H1 (cell line): ENCODE data around the gene ADM2. TPM values are rescaled to one million over a fixed set of nuclear protein-coding genes. Genes with fewer than 3 reads are reported as not detected.
"Not testable (repeated sequence)": the region's sequence is repeated elsewhere in the genome, so short reads cannot be mapped to it uniquely, and the experiment has no call there.

Experiments
- CTCF ChIA-PET: fragments of 300-600 bp; sonication (Branson Sonifier 250); formaldehyde crosslinking; loops from one replicate; lab custom pipeline; 2021; ENCODE audit not compliant: partially characterized antibody; lab: Charles Lee
- POLR2A ChIA-PET: fragments of 300-600 bp; sonication (Branson Sonifier 250); formaldehyde crosslinking; loops from one replicate; lab custom pipeline; 2021; ENCODE audit warnings: inconsistent platforms; ENCODE audit not compliant: partially characterized antibody; lab: Charles Lee
- DNase-seq, 2 experiments: peaks; one replicate each; pipeline versions ENCODE4 v3.0.0 to v3.0.0-alpha.2; 2010 to 2022; ENCODE audit warnings: low spot score in 2 of 2, low read depth in 1 of 2, mixed read lengths in 1 of 2
- FAIRE-seq: peaks from 2 replicates; lab custom pipeline; 2011; peaks lifted over from hg19 to GRCh38; lab: Jason Lieb, UNC
- H2AFZ ChIP-seq: 2 replicates; pipeline ENCODE4 v1.8.1; 2012; ENCODE audit warnings: low read length, inconsistent platforms
- H2AK5ac ChIP-seq: 2 replicates; pipeline ENCODE4 v1.6.1; 2013; ENCODE audit warnings: low read depth, low read length
- H2BK120ac ChIP-seq: replicated peaks from 2 replicates; pipeline ENCODE3; 2013; ENCODE audit warnings: low read depth, low read length, inconsistent platforms
- H2BK12ac ChIP-seq: 2 replicates; pipeline ENCODE4 v1.6.1; 2013; ENCODE audit warnings: low read depth, low read length
- H2BK15ac ChIP-seq: 2 replicates; pipeline ENCODE4 v1.6.1; 2013; ENCODE audit warnings: low read length
- H2BK20ac ChIP-seq: 2 replicates; pipeline ENCODE4 v1.6.1; 2013; ENCODE audit warnings: low read length
- H2BK5ac ChIP-seq: 2 replicates; pipeline ENCODE4 v1.6.1; 2013; ENCODE audit warnings: low read depth, low read length
- H3K14ac ChIP-seq: 2 replicates; pipeline ENCODE4 v1.6.1; 2013; ENCODE audit warnings: inconsistent platforms; ENCODE audit not compliant: insufficient read length
- H3K18ac ChIP-seq: 2 replicates; pipeline ENCODE4 v1.6.1; 2013; ENCODE audit warnings: low read length; ENCODE audit errors: extremely low read depth
- H3K23ac ChIP-seq: 2 replicates; pipeline ENCODE4 v1.6.1; 2013; ENCODE audit warnings: inconsistent platforms; ENCODE audit not compliant: insufficient read length
- H3K23me2 ChIP-seq: 2 replicates; pipeline ENCODE4 v1.6.1; 2013; ENCODE audit warnings: low read depth, low read length
- H3K27ac ChIP-seq: 2 replicates; pipeline ENCODE4 v1.6.1; 2011; ENCODE audit warnings: low read depth, low read length, inconsistent platforms
- H3K27me3 ChIP-seq, 4 experiments: replicated peaks in 1 of 4; 1 replicate in 1 of 4; 2 replicates in 3 of 4; pipeline versions ENCODE4 v1.6.1 to v1.8.1; 2011 to 2013; ENCODE audit warnings: low read length in 3 of 4, mild to moderate bottlenecking in 3 of 4, inconsistent platforms in 2 of 4, mixed read lengths in 2 of 4, moderate library complexity in 1 of 4; ENCODE audit not compliant: control insufficient read depth in 3 of 4, insufficient read depth in 3 of 4; ENCODE audit errors: extremely low read depth in 1 of 4
- H3K36me3 ChIP-seq, 4 experiments: 2 replicates each; pipeline versions ENCODE4 v1.6.1 to v1.8.1; 2011 to 2013; ENCODE audit warnings: mild to moderate bottlenecking in 4 of 4, low read length in 3 of 4, moderate library complexity in 2 of 4, control low read depth in 1 of 4, inconsistent platforms in 1 of 4; ENCODE audit not compliant: insufficient read depth in 4 of 4, control insufficient read depth in 2 of 4
- H3K4ac ChIP-seq: replicated peaks from 2 replicates; pipeline ENCODE3; 2013; ENCODE audit warnings: low read length, low read depth, mixed read lengths, inconsistent platforms; ENCODE audit not compliant: insufficient read length
- H3K4me1 ChIP-seq, 4 experiments: replicated peaks in 1 of 4; 1 replicate in 1 of 4; 2 replicates in 3 of 4; pipeline versions ENCODE4 v1.6.1 to v1.8.1; 2011 to 2013; ENCODE audit warnings: low read length in 3 of 4, inconsistent platforms in 2 of 4, mixed read lengths in 1 of 4; ENCODE audit not compliant: insufficient read depth in 4 of 4, control insufficient read depth in 3 of 4
- H3K4me2 ChIP-seq, 2 experiments: 2 replicates each; pipeline versions ENCODE4 v1.6.1 to v1.8.1; 2011 to 2013; ENCODE audit warnings: low read depth in 2 of 2, low read length in 2 of 2, control low read depth in 1 of 2, inconsistent platforms in 1 of 2, mild to moderate bottlenecking in 1 of 2; ENCODE audit not compliant: insufficient read depth in 1 of 2
- H3K4me3 ChIP-seq, 4 experiments: fragments of 200-600, 300-600 bp in 1 of 4; sonication (generic), shearing (Covaris generic), sonication (Bioruptor Twin) in 1 of 4; 2 replicates each; pipeline versions ENCODE4 v1.5.1 to v1.8.1; 2011 to 2016; ENCODE audit warnings: low read length in 4 of 4, low read depth in 3 of 4, control low read depth in 2 of 4, inconsistent platforms in 2 of 4, mild to moderate bottlenecking in 2 of 4, mixed read lengths in 1 of 4, moderate library complexity in 1 of 4; ENCODE audit not compliant: insufficient read depth in 2 of 4; ENCODE audit errors: extremely low read depth in 1 of 4
- H3K56ac ChIP-seq: replicated peaks from 2 replicates; pipeline ENCODE3; 2013; ENCODE audit warnings: low read depth, mild to moderate bottlenecking, mixed read lengths, low read length, inconsistent platforms; ENCODE audit not compliant: insufficient read length
- H3K79me1 ChIP-seq: 2 replicates; pipeline ENCODE4 v1.6.1; 2013; ENCODE audit warnings: low read depth, low read length, control low read depth
- H3K79me2 ChIP-seq, 2 experiments: 2 replicates each; pipeline versions ENCODE4 v1.6.1 to v1.8.1; 2012 to 2013; ENCODE audit warnings: low read length in 2 of 2, mild to moderate bottlenecking in 2 of 2, inconsistent platforms in 1 of 2; ENCODE audit not compliant: insufficient read depth in 2 of 2, control insufficient read depth in 1 of 2
- H3K9ac ChIP-seq, 4 experiments: replicated peaks in 1 of 4; 1 replicate in 1 of 4; 2 replicates in 3 of 4; pipeline versions ENCODE4 v1.6.1 to v1.8.1; 2011 to 2013; ENCODE audit warnings: low read depth in 3 of 4, low read length in 3 of 4, control low read depth in 2 of 4, mild to moderate bottlenecking in 2 of 4, moderate library complexity in 2 of 4, inconsistent platforms in 1 of 4; ENCODE audit errors: extremely low read depth in 1 of 4
- H3K9me3 ChIP-seq, 2 experiments: 2 replicates each; pipeline versions ENCODE4 v1.6.1 to v1.8.1; 2012 to 2013; ENCODE audit warnings: mild to moderate bottlenecking in 2 of 2, moderate library complexity in 2 of 2, control low read depth in 1 of 2, inconsistent platforms in 1 of 2, low read depth in 1 of 2, low read length in 1 of 2, mixed read lengths in 1 of 2; ENCODE audit not compliant: insufficient read depth in 2 of 2
- H4K20me1 ChIP-seq, 2 experiments: replicated peaks in 1 of 2; 2 replicates each; pipeline versions ENCODE3 to v1.8.1; 2011 to 2013; ENCODE audit warnings: inconsistent platforms in 2 of 2, low read length in 2 of 2, mild to moderate bottlenecking in 1 of 2; ENCODE audit not compliant: insufficient read depth in 2 of 2, control insufficient read depth in 1 of 2
- H4K5ac ChIP-seq: 2 replicates; pipeline ENCODE4 v1.6.1; 2013; ENCODE audit warnings: low read length, low read depth, mixed read lengths, inconsistent platforms; ENCODE audit not compliant: insufficient read length
- H4K8ac ChIP-seq: 2 replicates; pipeline ENCODE4 v1.8.0; 2013; ENCODE audit warnings: mild to moderate bottlenecking, moderate library complexity, low read length, inconsistent platforms; ENCODE audit not compliant: insufficient read depth; ENCODE audit errors: extremely low read depth
- H4K91ac ChIP-seq: replicated peaks from 2 replicates; pipeline ENCODE3; 2013; ENCODE audit warnings: low read length, mixed read lengths, inconsistent platforms; ENCODE audit not compliant: insufficient read length
- WGBS, 2 experiments: shearing (Covaris generic) in 1 of 2; methylation state at CpG; one replicate each; pipeline versions ENCODE4 v1.1.6 to v1.1.7; 2013 to 2015; ENCODE audit warnings: low lambda C conversion rate in 2 of 2, mixed read lengths in 2 of 2, inconsistent platforms in 1 of 2, low coverage in 1 of 2, missing lambda C conversion rate in 1 of 2; ENCODE audit not compliant: insufficient replicate concordance in 2 of 2, insufficient coverage in 1 of 2, insufficient read length in 1 of 2; ENCODE audit errors: extremely low coverage in 1 of 2, missing lambda C conversion rate in 1 of 2; 5-methylcytosine and 5-hydroxymethylcytosine counted together
- polyA plus RNA-seq, 7 experiments: library from polyadenylated mRNA; depleted of rRNA in 3 of 7; stranded (reverse) in 5 of 7; unstranded in 2 of 7; fragments of >200 nt in 5 of 7; fragments of 200-250 nt in 2 of 7; gene quantifications; 1 replicate in 5 of 7; 2 replicates in 1 of 7; 4 replicates in 1 of 7; pipeline versions ENCODE4 v1.2.1 to v1.2.3, GENCODE V29; 2011 to 2013; ENCODE audit warnings: missing spikeins in 2 of 7, mixed read lengths in 2 of 7
- total RNA-seq: library from RNA; stranded (reverse); fragmentation: NEBNext Ultra II Directional; extraction: Animal tissue kit (Norgen Biotek cat#: 25700); gene quantifications from 2 replicates; pipeline ENCODE4 v1.2.1, GENCODE V29; 2021

ADM2 gene
- total and polyA plus RNA-seq, 2 of the 8 experiments (the other 6 are each of a cell fraction or from before 2014, with no cell fraction given) = 3.3 to 7.5 TPM

DNA sequence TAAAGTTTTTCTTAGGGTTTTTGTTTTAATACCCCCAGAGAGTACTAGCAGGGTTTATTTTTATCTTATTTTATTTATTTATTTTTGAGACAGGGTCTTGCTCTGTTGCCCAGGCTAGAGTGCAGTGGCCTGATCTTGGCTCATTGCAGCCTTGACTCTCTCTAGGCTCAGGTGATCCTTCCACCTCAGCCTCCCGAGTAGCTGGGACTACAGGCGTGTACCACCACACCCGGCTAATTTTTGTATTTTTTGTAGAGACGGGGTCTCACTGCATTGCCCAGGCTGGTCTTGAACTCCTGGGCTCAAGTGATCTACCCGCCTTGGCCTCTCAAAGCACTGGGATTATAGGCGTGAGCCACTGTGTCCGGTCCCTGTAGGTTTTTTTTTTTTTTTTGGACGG is 38.8 kb downstream of the ADM2 start:
- H2AK5ac ChIP-seq, H3K27me3 ChIP-seq, H2BK120ac ChIP-seq, H3K79me2 ChIP-seq, H2BK5ac ChIP-seq, H3K4ac ChIP-seq, H4K5ac ChIP-seq, H3K9ac ChIP-seq, H3K56ac ChIP-seq, H4K8ac ChIP-seq, H2AFZ ChIP-seq, H4K91ac ChIP-seq, H3K4me2 ChIP-seq, H2BK15ac ChIP-seq, H2BK12ac ChIP-seq, H3K4me3 ChIP-seq, H3K14ac ChIP-seq, H3K27ac ChIP-seq, H3K23ac ChIP-seq, DNase-seq, H3K9me3 ChIP-seq, H3K18ac ChIP-seq, H3K23me2 ChIP-seq, H3K79me1 ChIP-seq, H2BK20ac ChIP-seq, POLR2A ChIA-PET, FAIRE-seq, CTCF ChIA-PET, H3K4me1 ChIP-seq: not testable (repeated sequence)
- 88% methylated on average over 7 of the region's 8 CpGs; no CpG with 5 or more reads in 1 of the 2 experiments for WGBS, 2 experiments
- peaks cover 6 to 20% of the 10 kb centered on the region in 2 experiments for H4K20me1 ChIP-seq
- H3K36me3 ChIP-seq = peaks cover 4 to 25% (median 19%) of the 10 kb centered on the region in 4 experiments; a peak in 7 of 8 replicates
